SK-N-SH treated with all-trans-retinoic acid at 6 μM for 48 hours (cell line): Measurements from ENCODE around the gene LPIN3.

Experiments
- ARNTL ChIP-seq: fragments of 450-650 bp; formaldehyde crosslinking; IDR thresholded peaks from 2 replicates; pipeline ENCODE4 v1.5.0; 2020; ENCODE audit warnings: low read depth, mild to moderate bottlenecking, moderate library complexity, borderline replicate concordance
- BACH2 ChIP-seq: fragments of 250-450 bp; sonication (Bioruptor Pico); IDR thresholded peaks from 2 replicates; pipeline ENCODE4 v1.9.0; 2021; ENCODE audit warnings: mild to moderate bottlenecking, borderline replicate concordance
- CREB5 ChIP-seq: fragments of 250-450 bp; sonication (Bioruptor Pico); IDR thresholded peaks from 2 replicates; pipeline ENCODE4 v1.5.1; 2020; ENCODE audit warnings: low read depth, mild to moderate bottlenecking, moderate library complexity
- ESRRG ChIP-seq: fragments of 250-450 bp; sonication (Bioruptor Pico); IDR thresholded peaks from 2 replicates; pipeline ENCODE4 v1.6.1; 2021; ENCODE audit warnings: mild to moderate bottlenecking
- OSR1 ChIP-seq: fragments of 250-450 bp; sonication (Bioruptor Pico); IDR thresholded peaks from 2 replicates; pipeline ENCODE4 v1.8.0; 2022; ENCODE audit warnings: moderate library complexity, mild to moderate bottlenecking, inconsistent platforms
- PATZ1 ChIP-seq: fragments of 250-450 bp; sonication (Bioruptor Pico); IDR thresholded peaks from 2 replicates; pipeline ENCODE4 v1.8.0; 2020; ENCODE audit warnings: mild to moderate bottlenecking, moderate library complexity, borderline replicate concordance
- RARB ChIP-seq: fragments of 250-450 bp; sonication (Bioruptor Pico); IDR thresholded peaks from 2 replicates; pipeline ENCODE4 v1.8.0; 2021; ENCODE audit warnings: mild to moderate bottlenecking, moderate library complexity

- TF ChIP-seq ARNTL (CRISPR knock-in tag) (no peak), PATZ1 (CRISPR knock-in tag) (no peak), ESRRG (CRISPR knock-in tag) (no peak), BACH2 (CRISPR knock-in tag) (no peak), RARB (CRISPR knock-in tag) (no peak), OSR1 (no peak), CREB5 (CRISPR knock-in tag) (no peak)
Observed at GRCh38 chr20:41353530-41353929, 12.9 kb downstream of the LPIN3 start.
